Measurements from ENCODE around the gene DYNLT5. TPM values are rescaled to one million over a fixed set of nuclear protein-coding genes. Genes with fewer than 3 reads are reported as not detected.

The DYNLT5 gene
- polyA plus RNA-seq, 2 of the 4 experiments (the other 2 are of a cell fraction), result not detected

- DNase-seq (ENCODE audit: low read depth in 1 of 2, low spot score in 1 of 2) (no peak), ATAC-seq (no peak), FAIRE-seq (no peak)
- Histone ChIP-seq H3K27ac (no peak overlapping the region), H3K9me3 (no peaks in the 10 kb centered on the region), H3K4me3 (no peak overlapping the region), H3K4me2 (no peak overlapping the region), H3K4me1 (no peaks in the 10 kb centered on the region)
- ChIA-PET CTCF (no interaction called here), POLR2A (no interaction called here)
- TF ChIP-seq RCOR1 (IDR thresholded peaks at IDR 0.05; ENCODE audit: low read depth, low read length) (no peak), EHF (CRISPR knock-in tag; IDR thresholded peaks at IDR 0.05) (no peak), RARB (CRISPR knock-in tag; IDR thresholded peaks at IDR 0.05) (no peak), NR3C1 (IDR thresholded peaks at IDR 0.05) (no peak), RFX5 (IDR thresholded peaks at IDR 0.05) (no peak), CHD2 (IDR thresholded peaks at IDR 0.05; ENCODE audit: low read length, partially characterized antibody) (no peak), HES2 (IDR thresholded peaks at IDR 0.05) (no peak)
- WGBS (ENCODE audit: missing lambda C conversion rate), result 12% methylated on average over 1 of the region's 1 CpG
These were observed 57.6 kb downstream of the DYNLT5 start for GRCh38 chr1:66809736-66810326.

GRCh38 chr1:66824771-66825170 lies 72.5 kb downstream of the DYNLT5 start:
- ChIA-PET POLR2A (no interaction called here), CTCF (no interaction called here)
- FAIRE-seq (no peak), ATAC-seq (no peak), DNase-seq (ENCODE audit: low read depth in 1 of 2, low spot score in 1 of 2) (no peak)
- WGBS (ENCODE audit: missing lambda C conversion rate), result 100% methylated on average over 1 of the region's 1 CpG
- no peak for TF ChIP-seq MAX (IDR thresholded peaks at IDR 0.05)
- TF ChIP-seq PHF8 (IDR thresholded peaks at IDR 0.05; ENCODE audit: borderline replicate concordance, low read depth), result no peak
- no peak for TF ChIP-seq ELK1 (IDR thresholded peaks at IDR 0.05; ENCODE audit: low read depth, low read length)
- TF ChIP-seq ZC3H11A (IDR thresholded peaks at IDR 0.05), result no peak
- no peak for TF ChIP-seq BHLHE40 (IDR thresholded peaks at IDR 0.05; ENCODE audit: low read depth, low read length)
- TF ChIP-seq RFX5 (IDR thresholded peaks at IDR 0.05), result no peak
- TF ChIP-seq CTCF (IDR thresholded peaks at IDR 0.05), result no peak
- TF ChIP-seq RNF2 (IDR thresholded peaks at IDR 0.05; ENCODE audit: borderline replicate concordance, low read depth), result no peak
- TF ChIP-seq FOSB (CRISPR knock-in tag; IDR thresholded peaks at IDR 0.05), result no peak
- no peak for TF ChIP-seq NPAS2 (CRISPR knock-in tag; IDR thresholded peaks at IDR 0.05; ENCODE audit: borderline replicate concordance)
- TF ChIP-seq FOXS1 (CRISPR knock-in tag; IDR thresholded peaks at IDR 0.05), result no peak
- TF ChIP-seq POLR2A (IDR thresholded peaks at IDR 0.05; ENCODE audit: low read length), result no peak
- TF ChIP-seq E2F6 (IDR thresholded peaks at IDR 0.05; ENCODE audit: borderline replicate concordance, low read depth), result no peak
- TF ChIP-seq BCL3 (IDR thresholded peaks at IDR 0.05), result no peak
- TF ChIP-seq JUNB (IDR thresholded peaks at IDR 0.05), result no peak
- no peak for TF ChIP-seq HES2 (IDR thresholded peaks at IDR 0.05)
- no peak for TF ChIP-seq ZNF302 (CRISPR knock-in tag; IDR thresholded peaks at IDR 0.05)
- no peak for TF ChIP-seq CHD2 (IDR thresholded peaks at IDR 0.05; ENCODE audit: low read length, partially characterized antibody)
- Histone ChIP-seq H3K4me2 (no peak overlapping the region), H3K9me3 (no peaks in the 10 kb centered on the region), H3K4me1 (no peaks in the 10 kb centered on the region), H3K27ac (no peak overlapping the region), H3K4me3 (no peak overlapping the region)

Other genes starting within 250 kb of the DYNLT5 start
- not detected in 2 replicates for gene SGIP1, start 218.3 kb upstream of the DYNLT5 start, polyA plus RNA-seq (2011; rRNA removed)
- not detected in 3 replicates for gene SGIP1, start 218.3 kb upstream of the DYNLT5 start, polyA plus RNA-seq (2017; fragmentation: RNase III; extraction: RNeasy Plus Mini Kit Qiagen cat#74134 plus additional on column Dnase treatment)
- gene INSL5, start 48.8 kb downstream of the DYNLT5 start, polyA plus RNA-seq (2011; rRNA removed), result not detected in 2 replicates
- not detected in 3 replicates for gene INSL5, start 48.8 kb downstream of the DYNLT5 start, polyA plus RNA-seq (2017; fragmentation: RNase III; extraction: RNeasy Plus Mini Kit Qiagen cat#74134 plus additional on column Dnase treatment)
- gene DNAI4, start 172.4 kb downstream of the DYNLT5 start, polyA plus RNA-seq (2011; rRNA removed), result 2.2 and 4.7 TPM in 2 replicates
- gene DNAI4, start 172.4 kb downstream of the DYNLT5 start, polyA plus RNA-seq (2017; fragmentation: RNase III; extraction: RNeasy Plus Mini Kit Qiagen cat#74134 plus additional on column Dnase treatment), result 1.0 to 2.2 TPM (median 1.3 TPM) in 3 replicates
- 13.1 and 22.6 TPM in 2 replicates for gene MIER1, start 172.5 kb downstream of the DYNLT5 start, polyA plus RNA-seq (2011; rRNA removed)
- gene MIER1, start 172.5 kb downstream of the DYNLT5 start, polyA plus RNA-seq (2017; fragmentation: RNase III; extraction: RNeasy Plus Mini Kit Qiagen cat#74134 plus additional on column Dnase treatment), result 11.9 to 13.5 TPM (median 12.2 TPM) in 3 replicates

All from A549 (cell line).